ENCODE results near the gene IL33.

Gene IL33

DNA sequence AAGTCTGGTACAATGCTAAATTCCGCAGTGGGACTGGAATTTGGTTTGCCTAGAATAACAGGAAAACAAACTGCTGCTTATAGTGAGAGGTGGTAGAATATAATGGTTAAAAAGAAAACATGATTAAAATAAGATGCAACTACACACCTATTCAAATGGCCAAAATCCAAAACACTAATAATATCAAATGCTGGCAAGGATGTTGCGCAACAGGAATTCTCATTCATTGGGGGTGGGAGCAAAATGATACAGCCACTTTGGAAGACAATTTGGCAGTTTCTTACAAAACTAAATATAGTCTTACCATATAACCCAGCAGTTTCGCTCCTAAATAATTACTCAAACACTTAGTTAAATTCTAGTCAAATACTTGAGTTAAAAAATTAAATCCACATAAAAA, 61.8 kb downstream of the IL33 start:
- in situ Hi-C loops (cut with MboI; ENCODE audit: low sequenced_read_pairs): no loop called here

DNA sequence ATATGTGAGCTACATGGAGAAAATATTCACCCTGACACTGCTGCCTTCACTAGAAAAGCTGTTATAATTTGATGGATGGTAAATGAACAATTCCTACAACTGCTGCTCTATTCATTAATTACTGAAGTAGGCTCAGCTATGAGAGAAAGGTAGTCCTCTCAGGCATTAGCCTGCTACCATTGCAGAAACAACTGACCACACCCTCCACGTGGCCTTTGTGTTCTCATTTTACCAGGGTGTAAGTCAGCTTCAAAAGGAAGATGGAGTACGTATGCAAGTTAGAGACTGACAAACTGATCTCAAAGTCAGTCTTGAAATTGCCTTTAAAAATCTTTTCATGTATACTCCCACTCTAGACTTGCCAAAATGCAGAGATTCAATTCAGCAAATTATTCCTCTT, 86.3 kb downstream of the IL33 start:
- in situ Hi-C loops (cut with MboI; ENCODE audit: low sequenced_read_pairs): no loop called here

DNA sequence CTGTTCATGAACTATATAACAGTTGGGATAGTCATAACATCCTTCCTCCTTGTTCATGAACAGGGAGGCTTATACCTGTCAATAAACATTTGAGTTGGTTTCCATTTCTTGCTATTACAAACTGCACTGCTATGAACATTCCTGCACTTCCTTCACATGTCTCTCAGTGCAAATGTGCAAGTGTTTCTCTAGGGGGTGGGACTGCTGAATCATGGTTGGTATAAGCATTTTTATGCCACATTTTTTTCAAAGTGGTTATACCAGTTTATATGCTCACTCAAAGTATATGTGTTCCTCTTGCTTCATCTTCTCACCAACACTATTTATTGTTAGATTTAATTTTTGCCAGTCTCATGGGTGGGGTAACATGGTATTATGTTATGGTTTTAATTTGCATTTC, 86.8 kb downstream of the IL33 start:
- in situ Hi-C loops (cut with MboI; ENCODE audit: low sequenced_read_pairs): no loop called here

DNA sequence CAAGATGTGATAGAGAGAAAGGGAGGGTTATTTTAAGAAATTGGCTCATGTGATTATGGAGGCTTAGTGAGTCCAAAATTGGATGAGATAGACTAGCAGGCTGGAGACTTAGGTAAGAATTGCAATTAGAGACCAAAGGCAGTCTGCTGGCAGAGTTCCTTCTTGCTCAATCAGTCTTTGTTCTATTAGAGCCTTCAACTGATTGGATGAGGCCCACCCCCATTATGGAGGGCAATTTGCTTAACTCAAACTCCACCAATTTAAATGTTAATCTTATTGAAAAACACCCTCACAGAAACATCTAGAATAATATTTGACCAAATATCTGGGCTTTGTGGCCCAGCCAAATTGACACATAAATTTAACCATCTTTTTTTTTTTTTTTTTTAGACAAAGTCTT, 88.6 kb downstream of the IL33 start:
- in situ Hi-C loops (cut with MboI; ENCODE audit: low sequenced_read_pairs): no loop called here

DNA sequence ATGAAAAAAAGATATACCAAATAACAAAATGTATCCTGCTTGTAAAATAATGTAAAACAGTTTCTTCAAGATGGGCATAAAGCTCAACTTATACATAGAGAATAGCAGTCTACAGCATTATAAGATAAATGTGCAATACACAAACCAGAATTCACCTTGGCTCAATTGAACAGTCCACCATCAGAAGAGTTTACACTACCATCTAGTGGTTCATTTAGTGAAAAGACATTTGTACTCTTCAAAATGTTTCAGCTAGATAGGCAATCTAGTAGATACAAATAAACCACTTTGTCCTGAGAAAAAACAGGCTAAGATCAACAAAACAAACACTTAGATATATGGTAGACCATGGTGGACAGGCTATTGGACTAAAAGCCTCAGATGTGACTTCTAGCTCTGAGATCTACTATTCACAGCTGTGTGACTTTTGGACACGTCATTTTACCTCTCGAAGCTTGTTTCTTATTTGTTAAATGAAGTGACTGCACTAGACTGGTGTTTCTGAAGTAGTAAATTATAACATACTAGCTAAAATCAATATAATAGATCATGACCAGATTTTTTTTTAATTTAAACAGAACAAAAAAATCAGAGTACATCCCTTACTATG, 90.5 kb downstream of the IL33 start:
- in situ Hi-C loops (cut with MboI; ENCODE audit: low sequenced_read_pairs): no loop called here
